HFFc6 (cell line): Measurements from ENCODE around the gene ITGAE. TPM values are rescaled to one million over a fixed set of nuclear protein-coding genes. Genes with fewer than 3 reads are reported as not detected.

Experiments used
- DNase-seq: peaks from one replicate; pipeline ENCODE4 v3.0.0-alpha.2; 2018
- H3K27ac Mint-ChIP-seq: 2 replicates; pipeline ENCODE4 v1.8.0; 2020; ENCODE audit warnings: mild to moderate bottlenecking, mixed read lengths
- H3K27me3 Mint-ChIP-seq: 2 replicates; pipeline ENCODE4 v1.8.0; 2021; ENCODE audit warnings: mild to moderate bottlenecking, moderate library complexity, mixed read lengths; ENCODE audit not compliant: insufficient read depth
- H3K36me3 Mint-ChIP-seq: 2 replicates; pipeline ENCODE4 v1.8.0; 2021; ENCODE audit warnings: low read depth, mixed read lengths
- H3K4me1 Mint-ChIP-seq: 2 replicates; pipeline ENCODE4 v1.8.0; 2020; ENCODE audit warnings: low read depth, mixed read lengths
- H3K4me3 Mint-ChIP-seq: 2 replicates; pipeline ENCODE4 v1.8.0; 2020; ENCODE audit warnings: mild to moderate bottlenecking, moderate library complexity, mixed read lengths
- H3K9me3 Mint-ChIP-seq: 2 replicates; pipeline ENCODE4 v1.8.0; 2020; ENCODE audit warnings: mild to moderate bottlenecking, mixed read lengths
- total RNA-seq, 6 experiments: library from RNA; stranded (reverse); fragmentation: NEBNext Ultra II Directional; extraction: Animal tissue kit (Norgen Biotek cat#: 25700); gene quantifications; 2 replicates in 1 of 6; 3 replicates in 5 of 6; pipeline ENCODE4 v1.2.3, GENCODE V29; 2021
- TF ChIP-seq, protein P1 (sequence below): fragments of 200-600 bp; sonication (generic); IDR thresholded peaks from 2 replicates; pipeline ENCODE4 v1.5.0; 2021; ENCODE audit warnings: antibody characterized with exemption, mild to moderate bottlenecking

The ITGAE gene
- total RNA-seq, 6 experiments from 2014 or later: 28.2 to 35.0 (median 30.8) TPM

DNA sequence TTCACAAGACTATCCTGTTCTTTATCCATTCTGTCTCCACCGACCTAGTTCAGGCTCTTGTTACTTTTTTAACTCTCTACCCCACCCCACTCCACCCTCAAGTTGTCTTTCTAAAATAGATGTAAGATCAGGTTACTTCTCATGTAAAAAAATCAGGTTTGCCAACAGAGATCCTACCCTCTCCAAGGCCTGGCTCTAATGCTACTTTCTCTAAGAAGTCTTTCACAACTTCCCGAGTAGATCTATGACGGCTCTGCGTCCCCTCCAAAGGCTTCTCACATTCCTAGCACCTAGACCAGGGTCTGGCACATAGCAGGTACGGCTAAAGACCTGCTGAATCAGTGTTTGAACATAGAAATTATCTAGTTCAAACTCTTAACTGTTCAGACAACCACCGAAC is 14.1 kb upstream of the ITGAE start:
- no peaks in the 10 kb centered on the region for H3K4me1 Mint-ChIP-seq
- peaks cover 11% of the 10 kb centered on the region; the same call in 1 of the 2 replicates for H3K36me3 Mint-ChIP-seq
- no peak overlapping the region for H3K27ac Mint-ChIP-seq
- TF ChIP-seq, protein P1, sequence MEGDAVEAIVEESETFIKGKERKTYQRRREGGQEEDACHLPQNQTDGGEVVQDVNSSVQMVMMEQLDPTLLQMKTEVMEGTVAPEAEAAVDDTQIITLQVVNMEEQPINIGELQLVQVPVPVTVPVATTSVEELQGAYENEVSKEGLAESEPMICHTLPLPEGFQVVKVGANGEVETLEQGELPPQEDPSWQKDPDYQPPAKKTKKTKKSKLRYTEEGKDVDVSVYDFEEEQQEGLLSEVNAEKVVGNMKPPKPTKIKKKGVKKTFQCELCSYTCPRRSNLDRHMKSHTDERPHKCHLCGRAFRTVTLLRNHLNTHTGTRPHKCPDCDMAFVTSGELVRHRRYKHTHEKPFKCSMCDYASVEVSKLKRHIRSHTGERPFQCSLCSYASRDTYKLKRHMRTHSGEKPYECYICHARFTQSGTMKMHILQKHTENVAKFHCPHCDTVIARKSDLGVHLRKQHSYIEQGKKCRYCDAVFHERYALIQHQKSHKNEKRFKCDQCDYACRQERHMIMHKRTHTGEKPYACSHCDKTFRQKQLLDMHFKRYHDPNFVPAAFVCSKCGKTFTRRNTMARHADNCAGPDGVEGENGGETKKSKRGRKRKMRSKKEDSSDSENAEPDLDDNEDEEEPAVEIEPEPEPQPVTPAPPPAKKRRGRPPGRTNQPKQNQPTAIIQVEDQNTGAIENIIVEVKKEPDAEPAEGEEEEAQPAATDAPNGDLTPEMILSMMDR: no peak
- H3K4me3 Mint-ChIP-seq: no peak overlapping the region
- no peaks in the 10 kb centered on the region for H3K9me3 Mint-ChIP-seq
- H3K27me3 Mint-ChIP-seq: no peaks in the 10 kb centered on the region
- no peak for DNase-seq

DNA sequence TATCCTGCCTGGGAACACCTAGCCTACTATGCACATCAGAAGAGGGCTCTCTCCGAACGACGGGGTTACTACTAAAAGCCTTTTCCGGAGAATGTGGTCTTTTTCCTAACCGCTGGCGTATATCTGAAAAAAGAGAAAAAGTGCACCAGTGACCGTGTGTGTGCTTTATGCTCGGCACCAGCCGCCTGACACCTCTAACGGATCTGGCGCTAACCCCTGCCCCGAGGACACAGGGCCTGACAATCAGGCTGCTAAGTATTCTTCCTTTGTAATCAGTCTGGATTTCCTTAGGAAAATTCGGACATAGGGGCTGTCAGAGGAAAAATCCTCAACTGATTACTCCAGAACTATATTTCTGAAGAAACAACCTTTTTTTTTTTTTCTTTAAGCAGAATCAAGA is 13.4 kb upstream of the ITGAE start:
- TF ChIP-seq, protein P1: no peak
- Mint-ChIP-seq H3K27me3 (no peaks in the 10 kb centered on the region), H3K36me3 (peaks cover 11% of the 10 kb centered on the region; the same call in 1 of the 2 replicates), H3K4me1 (no peaks in the 10 kb centered on the region), H3K27ac (no peak overlapping the region), H3K4me3 (no peak overlapping the region), H3K9me3 (no peaks in the 10 kb centered on the region)
- DNase-seq: no peak

DNA sequence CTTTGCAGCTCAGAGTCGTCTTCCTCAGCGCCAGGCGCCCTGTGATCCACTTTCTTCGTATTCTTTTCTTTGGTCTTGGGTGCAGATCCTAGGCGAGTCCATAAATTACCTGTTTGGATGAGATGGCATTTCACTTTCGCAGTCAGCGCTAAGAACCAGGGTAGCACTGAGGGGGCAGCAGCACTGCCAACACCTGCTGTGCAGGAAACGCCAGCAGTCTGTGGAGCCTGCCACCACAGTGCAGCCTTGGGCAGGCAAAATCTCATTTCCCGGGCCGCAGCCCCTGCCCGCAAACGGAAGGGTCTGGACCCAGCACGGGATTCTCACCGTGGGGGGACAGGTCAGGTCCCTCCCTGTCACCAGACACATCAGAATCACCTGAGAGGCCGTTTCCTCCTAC is 12.2 kb upstream of the ITGAE start:
- H3K4me1 Mint-ChIP-seq: 0 out of 2 replicates have a peak, but pooled peaks cover 7% of the 10 kb centered on the region
- H3K36me3 Mint-ChIP-seq: peaks cover 10% of the 10 kb centered on the region; the same call in 1 of the 2 replicates
- no peaks in the 10 kb centered on the region for H3K9me3 Mint-ChIP-seq
- no peaks in the 10 kb centered on the region for H3K27me3 Mint-ChIP-seq
- H3K27ac Mint-ChIP-seq: no peak overlapping the region
- H3K4me3 Mint-ChIP-seq: no peak overlapping the region
- no peak for DNase-seq
- TF ChIP-seq, protein P1: no peak

DNA sequence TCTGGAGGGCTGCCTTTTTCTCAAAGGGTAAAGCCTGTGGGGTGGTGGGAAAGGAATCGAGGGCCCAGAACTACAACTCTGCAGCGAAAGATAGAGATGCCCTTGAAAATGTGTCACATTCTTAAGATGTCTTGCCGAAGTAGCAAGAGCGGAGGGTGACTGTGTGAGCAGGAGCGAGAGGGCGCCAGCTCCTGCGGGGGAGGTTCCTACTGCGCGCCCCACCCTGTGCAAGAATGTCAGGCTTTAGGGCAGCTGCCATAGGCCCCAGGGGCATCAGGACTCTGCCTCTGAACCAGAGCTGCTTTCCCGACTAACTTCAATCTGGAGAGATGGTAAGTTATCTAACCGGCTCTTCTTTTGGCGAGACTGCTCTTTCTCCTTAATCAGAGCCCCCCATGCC is 11.8 kb upstream of the ITGAE start:
- Mint-ChIP-seq H3K4me1 (0 out of 2 replicates have a peak, but pooled peaks cover 8% of the 10 kb centered on the region), H3K9me3 (no peaks in the 10 kb centered on the region), H3K4me3 (no peak overlapping the region), H3K27ac (no peak overlapping the region), H3K27me3 (no peaks in the 10 kb centered on the region), H3K36me3 (peaks cover 12% of the 10 kb centered on the region; the same call in 1 of the 2 replicates)
- TF ChIP-seq, protein P1: no peak
- DNase-seq: no peak

DNA sequence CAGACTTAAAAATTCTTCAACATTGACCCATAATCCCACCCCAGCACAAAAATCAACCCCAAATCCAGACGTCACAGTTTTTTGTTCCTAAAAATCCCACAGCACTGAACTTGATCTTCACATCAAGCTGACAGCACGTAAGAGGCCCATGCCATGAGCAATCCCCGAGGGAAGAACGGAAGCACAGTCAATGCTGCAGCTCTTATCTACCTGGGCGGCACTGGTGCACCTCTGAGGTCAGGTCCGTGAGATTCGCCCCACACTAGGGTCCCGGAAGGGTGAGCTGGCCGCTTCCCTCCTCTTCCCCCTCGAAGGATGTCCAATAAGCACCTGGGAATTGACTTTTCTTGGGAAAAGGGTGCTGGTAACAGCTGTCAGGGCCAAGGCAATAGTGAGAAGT is 11.3 kb upstream of the ITGAE start:
- DNase-seq: no peak
- Mint-ChIP-seq H3K4me1 (0 out of 2 replicates have a peak, but pooled peaks cover 8% of the 10 kb centered on the region), H3K27me3 (no peaks in the 10 kb centered on the region), H3K36me3 (peaks cover 15% of the 10 kb centered on the region; the same call in 1 of the 2 replicates), H3K9me3 (no peaks in the 10 kb centered on the region), H3K4me3 (no peak overlapping the region), H3K27ac (no peak overlapping the region)
- TF ChIP-seq, protein P1: no peak

DNA sequence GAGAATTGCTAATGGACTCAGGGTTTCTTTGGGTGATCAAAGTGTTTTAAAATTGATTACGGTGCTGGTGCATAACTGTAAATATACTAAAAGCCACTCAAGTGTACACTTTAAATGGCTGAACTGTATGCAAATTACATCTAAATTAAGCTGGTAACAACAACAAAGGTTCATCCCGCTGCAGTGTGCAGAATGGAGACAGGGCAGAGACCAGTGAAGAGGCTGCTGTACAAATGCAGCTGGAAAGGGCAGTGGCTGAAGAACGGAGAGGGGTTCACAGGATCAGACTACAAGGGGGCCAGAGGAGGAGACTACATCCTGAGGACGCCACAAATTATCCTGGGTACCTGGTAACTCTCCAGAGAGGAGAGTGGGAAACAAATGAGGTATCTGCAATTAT is 9.0 kb upstream of the ITGAE start:
- Mint-ChIP-seq H3K36me3 (peaks cover 20% of the 10 kb centered on the region; the same call in 1 of the 2 replicates), H3K4me3 (no peak overlapping the region), H3K9me3 (no peaks in the 10 kb centered on the region), H3K27ac (no peak overlapping the region), H3K27me3 (no peaks in the 10 kb centered on the region), H3K4me1 (peaks cover 16% of the 10 kb centered on the region)
- no peak for DNase-seq
- TF ChIP-seq, protein P1: no peak
